ENCODE results near the gene TRABD2B.

- TF ChIP-seq CTCF (IDR thresholded peaks at IDR 0.05) = no peak
- TF ChIP-seq POLR2A (IDR thresholded peaks at IDR 0.05) = no peak
- TF ChIP-seq EP300 (IDR thresholded peaks at IDR 0.05) = no peak
- TF ChIP-seq POLR2AphosphoS5 (IDR thresholded peaks at IDR 0.05) = no peak
Observed at GRCh38 chr1:47968556-47968888, 28.7 kb downstream of the TRABD2B start.

All from upper lobe of left lung (tissue), 4 donors.